GM19043 (cell line): ENCODE data around the gene SGPP2.
"Not testable (repeated sequence)": the region's sequence is repeated elsewhere in the genome, so short reads cannot be mapped to it uniquely, and the experiment has no call there.

ENCODE experiments used
- ATAC-seq: cut with Tn5 transposase; IDR thresholded peaks from one replicate; pipeline ENCODE4 v1.9.1; 2021; ENCODE audit warnings: low read depth; ENCODE audit not compliant: unreplicated experiment

Gene SGPP2, protein sequence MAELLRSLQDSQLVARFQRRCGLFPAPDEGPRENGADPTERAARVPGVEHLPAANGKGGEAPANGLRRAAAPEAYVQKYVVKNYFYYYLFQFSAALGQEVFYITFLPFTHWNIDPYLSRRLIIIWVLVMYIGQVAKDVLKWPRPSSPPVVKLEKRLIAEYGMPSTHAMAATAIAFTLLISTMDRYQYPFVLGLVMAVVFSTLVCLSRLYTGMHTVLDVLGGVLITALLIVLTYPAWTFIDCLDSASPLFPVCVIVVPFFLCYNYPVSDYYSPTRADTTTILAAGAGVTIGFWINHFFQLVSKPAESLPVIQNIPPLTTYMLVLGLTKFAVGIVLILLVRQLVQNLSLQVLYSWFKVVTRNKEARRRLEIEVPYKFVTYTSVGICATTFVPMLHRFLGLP

DNA sequence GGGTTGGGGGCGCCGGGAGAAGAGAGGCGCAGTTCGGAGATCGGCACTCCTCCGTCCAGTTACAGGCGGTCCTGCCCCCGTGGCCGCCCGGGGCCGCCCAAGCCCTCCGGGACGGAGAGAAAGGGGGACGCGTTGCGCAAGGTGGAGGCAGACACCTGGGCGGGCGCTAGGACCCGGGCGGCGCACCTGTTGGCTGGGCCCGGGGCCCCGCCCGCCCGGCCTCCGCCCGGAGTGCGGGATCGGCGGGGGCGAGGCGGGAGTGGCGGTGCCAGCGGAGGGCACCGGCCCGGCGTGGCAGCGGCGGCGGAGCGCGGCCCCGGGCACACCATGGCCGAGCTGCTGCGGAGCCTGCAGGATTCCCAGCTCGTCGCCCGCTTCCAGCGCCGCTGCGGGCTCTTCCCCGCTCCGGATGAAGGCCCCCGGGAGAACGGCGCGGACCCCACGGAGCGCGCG, at the start of gene SGPP2:
Gene SGPP2 (plus strand): TSS at position 268 of the 453 bp plus-strand sequence. CDS start 60 bp downstream, at position 328.
- peak; percentile 23 for ATAC-seq

GRCh38 chr2:222375798-222376197, 48.5 kb upstream of the SGPP2 start:
- no peak for ATAC-seq

- no peak for ATAC-seq
Observed at GRCh38 chr2:222380456-222380855, 43.9 kb upstream of the SGPP2 start.

GRCh38 chr2:222381566-222381965, 42.8 kb upstream of the SGPP2 start:
- ATAC-seq = no peak

GRCh38 chr2:222383255-222383654, 41.1 kb upstream of the SGPP2 start:
- ATAC-seq = no peak

DNA sequence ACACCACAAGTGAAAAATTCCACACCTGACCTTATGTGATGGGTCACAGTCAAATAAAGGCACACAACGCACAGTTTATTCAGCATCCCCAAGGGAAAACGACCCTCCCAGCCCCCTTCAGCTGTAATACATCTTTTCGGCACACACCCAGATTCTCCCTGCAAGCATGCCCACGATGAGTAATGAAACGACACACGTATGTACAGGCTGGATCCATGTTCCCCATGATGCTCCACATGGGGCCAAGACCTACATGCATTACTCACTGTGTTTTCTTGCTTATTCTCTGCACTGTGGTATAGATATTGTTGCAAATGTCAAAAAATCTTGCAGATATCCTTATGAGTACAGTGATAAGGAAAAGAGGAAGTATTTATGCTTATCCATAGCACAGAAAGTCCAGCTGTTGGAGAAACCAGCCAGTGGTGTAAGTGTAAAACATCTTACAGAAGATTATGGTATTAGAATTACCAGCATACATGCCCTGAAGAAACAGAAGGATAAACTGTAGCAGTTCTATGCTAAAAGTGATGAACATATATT, 32.5 kb upstream of the SGPP2 start:
- no peak for ATAC-seq

DNA sequence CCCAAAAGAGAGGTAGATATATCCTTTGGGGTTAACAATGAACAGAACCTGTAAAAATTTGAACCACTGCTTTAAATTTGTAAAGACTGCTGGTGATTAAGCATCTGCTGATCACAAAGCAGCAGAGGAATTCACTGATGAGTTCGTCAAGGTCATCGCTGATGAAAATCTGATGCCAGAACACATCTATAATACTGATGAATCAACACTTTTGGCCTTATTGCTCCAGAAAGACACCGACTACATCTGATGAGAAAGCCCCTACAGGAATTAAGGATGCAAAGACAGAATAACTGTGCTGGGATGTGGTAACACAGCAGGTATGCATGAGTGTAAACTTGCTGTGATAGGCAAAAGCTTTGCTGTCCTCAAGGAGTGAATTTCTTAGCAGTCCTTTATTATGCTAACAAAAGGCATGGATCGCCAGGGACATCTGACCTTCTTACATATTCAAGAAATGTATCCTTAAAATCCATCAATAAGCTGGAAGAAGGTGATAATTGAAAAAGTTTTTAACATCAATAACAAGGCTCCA, 30.5 kb upstream of the SGPP2 start:
- ATAC-seq = no peak

DNA sequence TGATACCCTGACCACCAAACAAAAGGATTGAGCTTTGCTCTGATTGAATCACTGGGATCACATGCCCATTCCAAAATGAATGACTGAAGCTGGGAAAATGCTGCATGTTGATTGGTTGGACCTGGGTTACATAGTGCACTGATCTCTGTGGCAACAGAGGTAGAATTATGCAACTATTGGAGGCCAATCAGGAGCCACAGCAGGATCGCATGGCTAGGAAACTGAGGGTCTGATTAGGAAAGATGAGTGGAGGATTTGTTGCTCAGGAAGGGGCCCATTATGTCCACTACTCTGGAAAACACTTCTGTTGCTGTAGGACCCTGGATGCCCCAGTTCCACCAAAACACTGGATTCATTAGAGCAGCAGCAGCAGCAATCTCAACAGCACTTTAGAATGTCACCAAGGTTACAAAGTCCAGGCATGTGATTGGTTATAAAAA, 25.9 kb upstream of the SGPP2 start:
- ATAC-seq = no peak

GRCh38 chr2:222399038-222399783, 25.1 kb upstream of the SGPP2 start:
- ATAC-seq = no peak

DNA sequence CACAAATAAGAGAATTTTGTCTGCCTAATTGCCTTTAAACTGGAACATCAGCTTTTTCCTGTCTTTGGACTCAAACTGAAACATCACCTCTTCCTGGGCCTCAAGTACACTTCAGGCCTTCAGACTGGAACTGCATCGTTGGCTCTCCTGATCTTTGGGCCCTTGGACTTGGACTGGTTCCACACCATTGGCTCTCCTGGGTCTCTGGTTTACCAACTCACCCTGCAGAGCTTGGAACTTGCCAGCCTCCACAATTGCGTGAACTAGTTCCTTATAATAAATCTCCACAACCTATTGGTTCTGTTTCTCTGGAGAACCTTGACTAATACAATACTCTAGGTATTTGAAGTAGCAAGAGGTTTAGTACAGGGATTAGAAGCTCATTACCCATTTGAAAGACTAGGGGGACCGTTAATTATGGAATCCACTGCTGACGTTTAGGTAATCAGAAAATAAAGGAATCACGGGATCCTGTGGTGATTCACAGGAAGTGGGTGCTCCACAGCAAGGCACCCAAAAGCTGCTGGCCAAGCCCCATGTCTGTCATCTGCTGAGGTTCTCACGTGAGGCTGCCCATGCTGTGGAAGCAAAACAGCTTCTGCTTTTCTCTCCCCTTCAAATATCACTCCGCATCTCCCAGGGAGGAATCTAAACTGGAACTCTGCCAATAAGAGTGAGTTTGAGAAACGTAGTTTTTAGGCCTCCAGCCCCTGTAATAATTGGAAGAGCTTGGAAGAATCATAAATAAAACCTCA, 20.0 kb upstream of the SGPP2 start:
- ATAC-seq = no peak

DNA sequence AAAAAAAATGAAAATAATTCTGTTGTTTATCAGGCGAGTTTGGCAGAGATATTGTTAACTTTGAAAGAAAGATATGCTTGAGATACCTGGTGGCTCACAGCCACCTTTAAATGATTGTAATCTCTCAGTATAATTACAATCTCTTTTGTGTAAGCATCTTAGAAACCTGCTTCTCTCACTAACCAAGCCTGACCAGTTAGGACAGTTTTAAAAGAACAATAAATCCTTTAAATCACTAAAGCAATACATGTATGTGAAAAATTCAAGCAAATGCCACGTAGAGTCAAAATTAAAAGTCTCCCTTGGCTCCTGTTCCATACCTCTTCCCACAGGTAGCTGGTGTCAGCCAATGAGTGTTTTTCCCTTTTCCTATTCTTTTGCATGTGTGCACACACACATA, 15.7 kb upstream of the SGPP2 start:
- no peak for ATAC-seq

- ATAC-seq = no peak
Observed at GRCh38 chr2:222410534-222410933, 13.8 kb upstream of the SGPP2 start.

GRCh38 chr2:222412334-222412733, 12.0 kb upstream of the SGPP2 start:
- not testable (repeated sequence) for ATAC-seq

- ATAC-seq = no peak
Observed at GRCh38 chr2:222413295-222413911, 10.9 kb upstream of the SGPP2 start.

- no peak for ATAC-seq
Observed at GRCh38 chr2:222418739-222419138, 5.6 kb upstream of the SGPP2 start.

GRCh38 chr2:222420508-222420907, 3.8 kb upstream of the SGPP2 start:
- ATAC-seq = no peak

GRCh38 chr2:222421626-222422025, 2.7 kb upstream of the SGPP2 start:
- ATAC-seq = no peak

- no peak for ATAC-seq
Observed at GRCh38 chr2:222423186-222423585, 1.2 kb upstream of the SGPP2 start.

GRCh38 chr2:222423632-222424275, 589 bp upstream of the SGPP2 start:
- peak; percentile 14 for ATAC-seq
